ENCODE measurements around the gene LRRN4CL.

LRRN4CL gene

GRCh38 chr11:62645946-62646824, 43.1 kb downstream of the LRRN4CL start, which contains the start of gene GANAB:
TSS of gene GANAB (minus strand) at chr11:62646613. CDS start at chr11:62646599, 14 bp downstream.
- DNase-seq, result peak; percentile 99

- no peak for DNase-seq
These were observed 43.7 kb downstream of the LRRN4CL start for GRCh38 chr11:62645671-62645945.

- DNase-seq, result no peak
These were observed 45.1 kb downstream of the LRRN4CL start for GRCh38 chr11:62644220-62644619.

All from femur (tissue), 1 donor.